Fibroblast of villous mesenchyme (primary cell): Measurements from ENCODE around the gene NOX3. TPM values are rescaled to one million over a fixed set of nuclear protein-coding genes. Genes with fewer than 3 reads are reported as not detected.

ENCODE experiments used
- DNase-seq: peaks from one replicate; pipeline ENCODE4 v3.0.0-alpha.2; 2010; ENCODE audit warnings: low read depth
- H3K4me3 ChIP-seq: 2 replicates; pipeline ENCODE4 v1.5.1; 2011; ENCODE audit warnings: low read depth, mild to moderate bottlenecking, low read length
- total RNA-seq: library from RNA; depleted of rRNA; stranded (reverse); fragments of >200 nt; gene quantifications from 2 replicates; pipeline ENCODE4 v1.2.3, GENCODE V29; 2012
- TF ChIP-seq, protein P1 (sequence below): IDR thresholded peaks from 2 replicates; pipeline ENCODE4 v1.5.1; 2012; ENCODE audit warnings: low read depth, mild to moderate bottlenecking, low read length; ENCODE audit not compliant: insufficient read depth

Gene NOX3, protein sequence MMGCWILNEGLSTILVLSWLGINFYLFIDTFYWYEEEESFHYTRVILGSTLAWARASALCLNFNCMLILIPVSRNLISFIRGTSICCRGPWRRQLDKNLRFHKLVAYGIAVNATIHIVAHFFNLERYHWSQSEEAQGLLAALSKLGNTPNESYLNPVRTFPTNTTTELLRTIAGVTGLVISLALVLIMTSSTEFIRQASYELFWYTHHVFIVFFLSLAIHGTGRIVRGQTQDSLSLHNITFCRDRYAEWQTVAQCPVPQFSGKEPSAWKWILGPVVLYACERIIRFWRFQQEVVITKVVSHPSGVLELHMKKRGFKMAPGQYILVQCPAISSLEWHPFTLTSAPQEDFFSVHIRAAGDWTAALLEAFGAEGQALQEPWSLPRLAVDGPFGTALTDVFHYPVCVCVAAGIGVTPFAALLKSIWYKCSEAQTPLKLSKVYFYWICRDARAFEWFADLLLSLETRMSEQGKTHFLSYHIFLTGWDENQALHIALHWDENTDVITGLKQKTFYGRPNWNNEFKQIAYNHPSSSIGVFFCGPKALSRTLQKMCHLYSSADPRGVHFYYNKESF
- total RNA-seq: not detected in 2 replicates

DNA sequence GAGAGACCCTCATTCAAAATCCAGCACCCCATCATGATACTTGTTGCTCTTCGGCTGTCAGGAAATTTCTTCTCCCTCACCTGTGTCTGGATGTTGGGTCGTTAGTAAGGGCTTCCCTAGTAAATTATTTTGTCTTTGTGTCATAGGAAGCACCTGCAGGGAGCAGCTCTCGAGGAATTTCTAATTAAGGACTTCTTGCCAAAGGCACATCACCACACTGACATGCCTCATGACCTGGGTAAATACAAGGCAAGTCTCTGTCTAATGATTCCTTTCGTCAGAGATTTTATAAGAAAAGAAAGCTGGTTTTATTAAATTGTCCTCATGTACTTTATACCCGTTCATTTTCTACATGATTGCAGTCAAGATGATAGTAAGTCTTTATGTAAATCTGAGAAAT, at the start of gene NOX3:
NOX3 (minus strand) TSS at position 74 of the 400 bp plus-strand sequence; CDS start at position 35, 39 bp downstream.
- TF ChIP-seq, protein P1, sequence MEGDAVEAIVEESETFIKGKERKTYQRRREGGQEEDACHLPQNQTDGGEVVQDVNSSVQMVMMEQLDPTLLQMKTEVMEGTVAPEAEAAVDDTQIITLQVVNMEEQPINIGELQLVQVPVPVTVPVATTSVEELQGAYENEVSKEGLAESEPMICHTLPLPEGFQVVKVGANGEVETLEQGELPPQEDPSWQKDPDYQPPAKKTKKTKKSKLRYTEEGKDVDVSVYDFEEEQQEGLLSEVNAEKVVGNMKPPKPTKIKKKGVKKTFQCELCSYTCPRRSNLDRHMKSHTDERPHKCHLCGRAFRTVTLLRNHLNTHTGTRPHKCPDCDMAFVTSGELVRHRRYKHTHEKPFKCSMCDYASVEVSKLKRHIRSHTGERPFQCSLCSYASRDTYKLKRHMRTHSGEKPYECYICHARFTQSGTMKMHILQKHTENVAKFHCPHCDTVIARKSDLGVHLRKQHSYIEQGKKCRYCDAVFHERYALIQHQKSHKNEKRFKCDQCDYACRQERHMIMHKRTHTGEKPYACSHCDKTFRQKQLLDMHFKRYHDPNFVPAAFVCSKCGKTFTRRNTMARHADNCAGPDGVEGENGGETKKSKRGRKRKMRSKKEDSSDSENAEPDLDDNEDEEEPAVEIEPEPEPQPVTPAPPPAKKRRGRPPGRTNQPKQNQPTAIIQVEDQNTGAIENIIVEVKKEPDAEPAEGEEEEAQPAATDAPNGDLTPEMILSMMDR: no peak
- no peak within 1 kb of the TSS for H3K4me3 ChIP-seq
- no peak for DNase-seq

DNA sequence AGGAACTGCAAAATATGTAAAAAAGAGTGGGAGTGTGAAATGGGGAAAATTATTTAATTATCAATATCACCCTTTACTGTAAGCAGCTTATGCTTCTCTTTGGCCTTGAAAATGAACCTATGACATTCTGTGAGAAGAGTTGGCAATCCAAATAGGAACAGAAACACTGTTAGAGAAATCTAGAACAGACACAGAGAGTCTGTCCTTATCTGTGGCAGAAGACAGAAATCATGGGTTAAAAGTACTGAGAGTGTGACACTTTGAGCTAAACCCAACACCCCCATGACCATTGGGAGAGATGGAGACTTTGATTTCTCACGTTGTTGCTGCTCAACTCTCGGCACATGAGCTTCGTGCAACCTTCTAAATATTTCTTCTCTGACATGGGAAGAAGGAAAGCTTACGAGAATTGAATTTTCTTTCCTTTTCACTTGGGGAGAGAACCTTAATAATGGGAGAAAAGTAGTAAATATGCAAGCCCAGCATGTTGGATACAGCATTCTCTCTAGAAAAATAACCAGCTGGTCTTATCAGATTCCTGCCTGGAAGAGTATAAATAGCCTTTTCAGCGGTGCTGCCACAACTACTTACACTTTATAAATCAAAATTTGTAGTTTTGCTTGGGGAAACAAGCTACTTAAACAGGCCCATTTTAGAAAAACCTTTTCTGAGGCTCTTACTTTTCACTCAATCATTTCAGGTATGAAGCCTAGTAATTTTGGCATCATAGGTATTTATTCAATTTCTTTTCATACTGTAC, 49.4 kb upstream of the NOX3 start:
- H3K4me3 ChIP-seq: no peak overlapping the region
- peak; percentile 11 for DNase-seq
- TF ChIP-seq, protein P1: no peak

DNA sequence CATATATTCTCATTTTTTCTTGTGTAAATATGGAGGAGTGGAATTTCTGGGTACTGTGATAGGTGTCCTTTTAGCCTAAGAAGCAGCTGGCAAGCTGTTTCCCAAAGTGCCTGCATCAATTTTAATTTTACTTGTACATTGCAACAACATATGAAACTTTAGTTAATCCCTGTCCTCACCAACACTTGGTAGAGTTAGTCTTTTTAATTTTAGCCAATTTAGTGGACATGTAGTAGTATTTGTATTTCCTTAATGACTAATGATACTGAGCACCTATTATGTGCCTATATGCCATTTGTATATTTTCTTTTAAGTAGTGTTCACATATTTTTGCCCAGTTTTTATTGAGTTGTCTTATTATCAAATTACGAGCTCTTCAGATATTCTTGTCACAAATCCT, 46.8 kb upstream of the NOX3 start:
- DNase-seq: no peak
- TF ChIP-seq, protein P1: no peak
- H3K4me3 ChIP-seq: no peak overlapping the region

DNA sequence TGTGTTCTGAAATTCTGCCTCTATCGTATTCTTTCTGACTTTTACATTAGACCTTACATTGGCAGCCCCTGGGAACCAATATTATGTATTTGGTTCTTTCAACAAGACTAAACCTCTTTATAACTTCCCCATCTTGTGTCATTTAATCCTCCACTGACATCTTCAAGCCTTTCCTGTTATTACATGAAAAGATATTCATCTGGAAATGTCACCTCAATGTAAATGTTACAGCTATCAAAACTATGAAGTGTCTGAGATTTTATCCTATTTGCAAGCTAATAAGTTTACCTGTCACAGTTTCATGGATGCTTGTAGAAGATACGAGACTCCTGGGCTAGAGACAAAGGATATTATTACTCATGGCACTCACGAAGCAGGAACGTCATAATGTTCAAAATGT, 43.9 kb upstream of the NOX3 start:
- no peak for DNase-seq
- TF ChIP-seq, protein P1: no peak
- no peak overlapping the region for H3K4me3 ChIP-seq

DNA sequence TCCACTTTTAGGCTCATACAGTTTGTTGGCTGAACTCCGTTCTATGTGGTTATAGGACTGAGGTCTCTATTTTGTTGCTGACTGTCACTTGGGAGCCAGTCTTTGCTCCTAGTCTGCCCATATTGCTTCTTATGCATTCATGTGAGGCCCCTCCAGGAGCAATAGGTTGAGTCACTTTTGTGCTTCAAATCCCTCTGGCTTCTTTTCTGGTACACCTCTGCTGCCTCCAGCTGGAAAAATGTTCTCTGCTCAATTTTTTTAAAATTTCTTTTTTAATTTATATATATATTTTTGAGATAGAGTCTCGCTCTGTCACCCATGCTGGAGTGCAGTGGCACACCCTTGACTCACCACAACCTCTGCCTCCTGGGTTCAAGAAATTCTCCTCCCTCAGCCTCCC, 42.7 kb upstream of the NOX3 start:
- no peak for DNase-seq
- no peak overlapping the region for H3K4me3 ChIP-seq
- TF ChIP-seq, protein P1: no peak

DNA sequence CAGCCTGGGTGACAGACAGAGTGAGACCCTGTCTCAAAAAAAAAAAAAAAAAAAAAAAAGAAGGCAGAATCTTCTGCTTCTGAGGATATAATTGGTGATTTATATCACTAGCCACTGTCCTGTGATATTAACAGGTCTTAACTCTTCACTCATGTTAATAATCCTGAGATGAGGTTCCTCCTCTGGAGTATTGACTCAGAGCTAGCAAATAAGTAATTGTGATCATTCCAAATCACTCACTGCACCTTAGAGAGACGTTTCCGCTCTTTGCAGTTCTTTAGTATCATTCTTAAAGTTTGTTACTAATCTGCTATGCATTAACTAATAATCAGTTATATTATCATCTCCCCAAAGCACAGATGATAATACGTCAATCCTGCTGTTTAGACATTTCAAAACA, 41.6 kb upstream of the NOX3 start:
- H3K4me3 ChIP-seq: no peak overlapping the region
- DNase-seq: no peak
- TF ChIP-seq, protein P1: no peak
